ENCODE results near the gene RHOBTB3.
A peak's percentile ranks its signal among the peaks of the same experiment; 100 is the strongest.

RHOBTB3 gene

DNA sequence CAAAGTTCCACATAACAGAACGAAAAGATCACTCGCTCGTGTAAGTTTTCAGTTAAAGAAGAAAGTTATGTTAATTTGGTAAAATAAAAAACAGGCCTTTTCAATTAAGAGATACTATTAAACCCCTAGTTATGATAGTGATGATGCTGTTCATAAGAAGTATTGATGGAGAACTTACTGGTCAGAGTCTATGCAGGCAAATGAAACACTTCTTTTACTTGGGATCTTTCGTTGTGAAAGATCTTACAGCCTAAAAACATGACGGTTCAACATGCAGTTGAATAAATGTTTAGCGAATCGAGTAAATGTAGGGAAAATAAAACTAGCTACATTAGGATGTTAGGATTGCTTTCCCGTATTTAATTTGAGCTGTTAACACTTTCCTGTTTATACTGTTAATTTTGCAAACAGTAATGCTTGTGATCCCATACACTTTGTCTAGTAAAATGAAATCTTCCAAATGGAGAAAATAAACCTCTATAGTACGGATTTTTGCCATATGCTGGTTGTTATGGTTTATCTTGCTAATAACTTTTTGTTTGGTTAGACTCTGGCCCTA lies 2.0 kb downstream of the RHOBTB3 start:
- DNase-seq, result no peak

DNA sequence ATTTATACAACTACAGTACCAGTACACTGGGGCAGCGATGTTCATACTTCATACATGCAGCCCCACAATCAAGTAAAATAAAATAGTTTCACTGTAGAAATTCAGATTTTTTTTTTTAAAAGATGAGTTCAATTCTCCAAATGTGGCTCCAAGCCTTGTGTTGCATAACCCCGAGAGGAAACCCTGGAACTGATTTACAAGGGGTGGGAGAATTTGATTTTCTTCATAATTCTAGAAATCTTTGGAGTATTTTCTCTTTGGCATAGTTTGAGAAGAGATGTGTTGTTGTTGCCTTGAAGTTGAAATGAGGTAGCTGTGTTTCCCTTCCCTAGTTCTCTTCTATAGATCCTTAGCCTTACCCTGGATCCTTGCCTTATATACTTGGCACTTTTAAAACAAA lies 3.1 kb downstream of the RHOBTB3 start:
- no peak for DNase-seq

DNA sequence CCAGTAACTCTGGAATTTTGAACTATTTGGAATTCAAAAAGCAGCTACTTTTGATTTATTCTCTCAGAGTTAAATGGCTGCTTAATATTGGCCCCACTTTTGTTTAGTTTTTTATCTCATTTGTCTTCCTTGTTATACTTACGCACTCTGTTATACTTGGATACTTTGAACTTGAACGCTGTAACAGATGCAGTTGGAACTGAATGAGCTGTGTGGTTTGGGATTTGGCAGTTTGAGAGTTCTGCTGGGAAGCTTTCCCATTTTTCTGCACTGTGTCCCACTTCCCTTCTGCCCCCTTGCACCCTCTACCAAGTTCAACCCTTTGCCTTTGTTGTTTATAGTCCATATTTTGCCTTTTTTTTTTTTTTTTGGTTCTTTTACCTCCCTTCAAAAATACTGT lies 3.8 kb downstream of the RHOBTB3 start:
- no peak for DNase-seq

DNA sequence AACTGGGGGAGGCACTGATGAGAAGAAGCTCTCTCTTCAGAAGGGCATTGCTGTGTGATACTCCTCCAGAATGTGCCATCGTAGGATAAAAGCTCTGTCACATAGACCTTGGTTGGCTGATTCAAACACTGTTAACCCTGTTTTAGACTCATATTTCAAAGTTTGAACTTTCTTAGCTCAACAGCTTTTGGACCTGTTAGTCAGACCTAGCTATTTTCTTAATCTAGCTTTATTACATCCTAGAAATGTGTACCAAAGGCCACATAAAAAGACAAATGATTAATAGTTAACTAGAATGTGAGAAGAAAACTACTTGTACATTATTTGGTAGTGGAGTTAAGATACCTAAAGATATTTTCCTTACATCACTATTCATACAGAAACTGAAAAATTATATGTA lies 4.3 kb downstream of the RHOBTB3 start:
- no peak for DNase-seq

DNA sequence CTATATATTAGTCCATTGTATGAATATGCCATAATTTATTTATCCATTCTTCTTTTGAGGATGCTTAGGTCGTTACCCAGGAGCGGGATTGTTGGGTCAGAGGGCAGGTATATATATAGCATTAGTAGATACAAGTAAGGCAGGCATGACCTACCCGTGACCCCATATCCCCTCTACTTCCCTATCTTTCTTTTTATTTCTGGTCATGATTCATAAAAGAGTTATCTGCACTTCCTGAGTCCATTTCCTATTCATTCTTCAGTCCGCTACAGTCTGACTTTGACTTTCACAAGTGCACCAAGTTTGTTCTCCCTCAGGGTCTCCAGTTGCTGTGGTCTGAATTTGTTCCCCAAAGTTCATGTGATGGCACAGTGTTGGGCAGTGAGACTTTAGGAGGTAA lies 6.9 kb downstream of the RHOBTB3 start:
- no peak for DNase-seq

DNA sequence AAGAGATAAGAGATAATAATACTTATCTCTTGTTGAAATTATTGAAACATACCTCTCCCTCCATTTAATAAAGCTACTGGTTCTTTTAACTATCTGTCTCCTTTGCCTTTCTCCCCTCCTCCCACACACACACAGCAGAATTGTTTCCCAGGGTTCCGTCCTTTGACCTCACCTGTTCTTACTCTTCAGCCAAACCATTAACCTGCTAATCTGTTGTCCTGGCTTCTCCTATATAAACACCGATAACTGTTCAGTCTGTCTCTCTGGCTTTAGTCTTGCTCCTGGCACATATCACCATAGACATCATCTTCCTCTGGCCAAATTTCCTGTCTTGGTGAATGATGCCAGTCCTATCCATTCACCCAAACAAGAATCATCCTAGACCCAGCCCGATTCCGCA lies 7.7 kb downstream of the RHOBTB3 start:
- no peak for DNase-seq

DNA sequence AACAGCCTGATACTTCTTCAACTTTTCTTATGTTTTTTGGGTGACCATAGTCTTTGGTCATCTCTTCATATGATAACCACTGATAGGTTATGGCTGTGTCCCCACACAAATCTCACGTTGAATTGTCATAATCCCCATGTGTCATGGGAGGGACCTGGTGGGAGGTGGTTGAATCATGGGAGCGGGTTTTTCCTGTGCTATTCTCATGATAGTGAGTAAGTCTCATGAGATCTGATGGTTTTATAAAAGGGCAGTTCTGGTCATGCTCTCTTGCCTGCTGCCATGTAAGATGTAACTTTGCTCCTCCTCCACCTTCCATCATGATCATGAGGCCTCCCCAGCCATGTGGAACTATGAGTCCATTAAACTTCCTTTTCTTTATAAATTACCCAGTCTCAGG lies 8.7 kb downstream of the RHOBTB3 start:
- DNase-seq, result no peak

DNA sequence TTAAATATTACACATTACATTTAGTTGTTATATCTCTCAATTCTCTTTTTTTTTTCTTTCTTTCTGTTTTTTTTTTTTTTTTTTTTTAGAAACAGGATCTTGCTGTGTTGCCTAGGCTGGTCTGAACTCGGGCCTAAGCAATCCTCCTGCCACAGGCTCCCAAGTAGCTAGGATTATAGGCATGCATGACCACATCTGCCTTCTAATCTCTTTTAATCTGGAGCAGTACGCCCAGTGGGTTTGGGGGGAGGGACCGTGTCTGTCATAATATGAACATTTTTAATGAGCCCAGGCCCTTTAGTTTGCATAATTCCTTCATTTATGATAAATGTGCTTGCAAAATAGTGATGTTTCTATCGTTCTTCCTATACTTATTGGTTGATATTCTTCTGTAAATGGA lies 10.3 kb downstream of the RHOBTB3 start:
- DNase-seq, result no peak

DNA sequence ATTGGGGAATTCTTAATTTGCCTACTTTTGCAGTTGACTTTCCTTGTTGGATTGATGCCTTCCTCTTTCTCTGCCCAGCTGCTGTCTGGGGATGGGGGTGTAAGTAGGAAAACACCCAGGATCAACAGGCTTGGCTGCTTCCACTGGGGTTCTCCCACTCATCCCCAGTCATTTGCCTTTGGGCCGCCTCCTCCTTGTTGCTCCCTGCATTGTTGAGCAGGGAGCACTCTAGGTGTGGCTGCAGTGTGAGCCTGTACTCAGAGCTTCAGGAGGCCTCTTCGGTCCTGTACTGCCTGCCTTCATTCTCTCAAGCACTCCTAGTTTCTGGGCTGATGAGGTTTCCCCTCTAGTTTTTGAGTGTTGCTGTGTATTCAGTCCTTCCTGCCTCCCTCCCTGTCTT lies 12.1 kb downstream of the RHOBTB3 start:
- no peak for DNase-seq

DNA sequence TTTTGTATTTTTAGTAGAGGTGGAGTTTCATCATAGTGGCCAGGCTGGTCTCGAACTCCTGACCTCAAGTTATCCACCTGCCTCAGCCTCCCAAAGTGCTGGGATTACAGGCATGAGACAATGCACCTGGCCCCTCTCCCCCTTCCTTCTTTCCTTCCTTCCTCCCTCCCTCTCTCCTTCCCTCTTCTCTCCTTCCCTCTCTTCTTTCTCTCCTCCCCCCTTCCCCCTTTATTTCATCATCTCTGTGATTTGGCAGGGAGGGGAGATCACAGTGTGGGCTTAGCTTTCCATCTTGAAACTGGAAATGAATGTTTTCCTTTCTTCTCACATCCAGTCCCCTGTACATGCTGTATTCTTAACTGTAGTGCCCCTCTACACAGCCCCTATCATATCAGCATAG lies 12.7 kb downstream of the RHOBTB3 start:
- no peak for DNase-seq

DNA sequence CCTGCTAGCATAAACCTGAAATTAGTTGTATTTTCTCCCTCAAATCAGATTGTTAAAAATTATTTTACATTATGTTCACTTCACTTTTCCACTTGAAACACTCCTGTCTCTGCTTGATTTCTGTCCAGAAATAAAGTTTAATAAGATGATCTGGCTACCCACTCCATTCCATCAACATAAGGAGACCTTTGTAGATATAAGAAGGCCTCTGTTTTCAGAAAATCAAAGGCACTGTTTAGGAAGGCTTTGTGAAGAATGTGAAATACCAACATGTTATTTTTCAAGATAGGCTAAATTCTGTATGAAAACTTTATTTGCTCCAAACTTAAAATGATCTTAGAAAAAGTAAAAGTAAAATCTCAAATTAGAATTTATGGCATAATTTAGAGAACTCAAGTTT lies 15.1 kb downstream of the RHOBTB3 start:
- no peak for DNase-seq

DNA sequence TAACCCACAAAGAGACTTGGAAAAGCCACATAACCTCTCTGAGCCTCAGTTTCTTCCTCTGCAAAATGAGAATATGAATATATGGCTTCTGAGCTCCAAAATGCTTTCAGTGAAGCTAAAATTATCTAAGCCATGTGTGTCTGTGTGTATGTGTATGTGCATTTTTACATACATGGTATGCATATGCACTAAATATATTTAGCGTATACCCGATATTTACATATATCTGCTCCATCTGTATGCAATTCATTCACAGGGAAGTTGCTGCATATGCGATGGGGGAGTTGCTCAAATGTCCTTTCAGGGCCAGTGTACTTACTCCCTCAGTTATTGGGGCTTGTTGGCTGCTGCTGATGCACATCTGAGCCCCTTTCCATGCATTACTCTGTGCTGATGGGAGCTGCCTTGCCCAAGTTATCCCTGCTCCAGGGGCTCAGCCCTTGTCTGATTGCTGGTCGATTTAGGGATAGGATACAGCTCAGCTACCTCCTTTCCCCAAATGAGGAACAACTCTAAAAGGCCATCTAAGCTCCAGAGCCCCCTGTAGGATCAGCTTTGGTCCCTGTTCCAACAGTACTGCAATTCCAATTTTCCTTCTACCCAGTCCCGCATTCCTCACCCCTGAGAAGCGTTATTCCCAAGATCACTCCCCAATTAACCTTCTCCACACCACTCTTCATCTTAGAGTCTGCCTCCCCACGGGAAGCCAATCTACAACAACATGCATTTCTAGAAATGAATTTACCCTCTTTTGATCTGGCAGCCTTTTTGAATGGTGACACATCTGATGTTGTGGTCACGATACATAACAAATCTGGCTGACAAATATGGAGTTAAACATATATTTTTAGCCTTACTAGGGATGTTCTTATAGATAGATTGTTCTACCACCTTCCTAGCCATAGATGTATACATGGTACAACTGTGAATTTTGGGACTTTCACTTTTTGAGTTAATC lies 15.9 kb downstream of the RHOBTB3 start:
- peak in 1 of 5 donors; percentile 38 for DNase-seq

DNA sequence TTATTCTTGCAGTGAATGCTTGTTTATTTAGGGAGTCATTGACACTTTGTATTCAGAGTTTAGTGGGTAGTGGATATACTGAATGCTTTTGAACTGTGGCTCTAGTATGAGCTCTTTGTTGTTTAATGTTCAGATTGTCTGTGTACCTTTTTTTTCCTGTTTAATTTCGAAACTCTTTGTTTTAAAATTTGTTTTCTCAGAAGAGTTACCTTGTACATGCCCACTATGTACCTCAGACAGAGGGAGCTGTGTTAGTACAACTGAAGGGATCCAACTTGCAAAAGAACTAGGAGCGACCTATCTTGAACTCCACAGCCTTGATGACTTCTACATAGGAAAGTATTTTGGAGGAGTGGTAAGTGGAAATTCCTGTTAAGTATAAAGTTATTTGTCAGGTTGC lies 17.0 kb downstream of the RHOBTB3 start:
- DNase-seq, result no peak

DNA sequence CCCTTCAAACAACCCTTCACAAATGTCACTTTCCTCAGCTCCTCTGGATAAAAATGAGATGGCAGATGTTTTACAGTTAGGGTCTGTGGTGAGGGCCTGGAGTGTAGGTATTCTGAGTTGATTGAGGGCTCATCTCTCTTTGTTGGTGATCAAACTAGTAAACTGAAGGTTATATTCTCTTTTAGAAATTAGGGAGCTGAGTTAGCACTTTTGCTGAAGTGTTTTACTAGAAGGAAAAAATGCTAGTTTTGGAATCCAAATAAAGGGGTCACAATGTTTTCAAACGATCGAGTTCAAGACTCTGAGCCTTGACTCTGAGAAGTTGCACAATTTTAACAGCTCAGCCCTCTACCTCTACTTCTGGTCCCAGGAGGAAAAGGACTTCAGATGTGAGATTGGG lies 23.4 kb downstream of the RHOBTB3 start:
- no peak for DNase-seq

DNA sequence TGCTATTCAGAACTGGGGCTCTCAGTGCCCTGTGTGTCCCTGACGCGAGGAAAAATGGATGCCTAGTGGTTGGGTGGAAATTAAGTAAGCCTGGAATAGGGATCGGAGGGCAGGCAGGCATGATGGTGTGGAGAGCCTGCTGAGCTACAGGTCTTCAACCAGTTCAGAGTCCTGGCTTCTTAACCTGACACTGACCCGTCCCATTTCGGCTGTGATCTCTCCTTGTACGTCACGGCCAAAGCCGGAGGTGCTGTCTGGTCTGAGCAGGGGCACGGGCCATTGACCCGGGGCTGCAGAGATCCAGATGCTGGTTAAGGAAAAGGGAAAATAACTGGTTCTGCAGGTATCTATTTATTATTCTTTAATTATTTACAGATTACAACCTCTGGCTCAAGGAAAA lies 27.9 kb downstream of the RHOBTB3 start:
- no peak for DNase-seq

DNA sequence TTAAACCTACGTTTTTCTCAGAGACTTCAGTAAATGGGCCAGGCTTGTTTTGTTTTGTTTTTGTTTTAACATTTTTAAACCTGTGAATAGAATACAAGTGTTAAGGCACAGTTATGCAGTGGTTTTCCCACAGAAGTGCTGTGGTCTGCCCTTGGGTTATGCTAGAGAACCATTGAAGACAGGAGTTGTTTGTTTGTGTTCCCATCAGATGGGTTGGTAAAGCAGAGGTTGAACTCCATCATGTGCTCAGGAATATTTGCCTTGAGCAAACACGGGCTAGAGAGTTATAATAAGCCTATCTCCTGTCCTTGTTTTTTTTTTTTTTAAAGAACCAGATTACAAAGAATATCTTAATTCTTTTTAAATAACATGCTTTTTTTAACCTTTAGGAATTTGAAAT lies 28.5 kb downstream of the RHOBTB3 start:
- DNase-seq, result no peak

DNA sequence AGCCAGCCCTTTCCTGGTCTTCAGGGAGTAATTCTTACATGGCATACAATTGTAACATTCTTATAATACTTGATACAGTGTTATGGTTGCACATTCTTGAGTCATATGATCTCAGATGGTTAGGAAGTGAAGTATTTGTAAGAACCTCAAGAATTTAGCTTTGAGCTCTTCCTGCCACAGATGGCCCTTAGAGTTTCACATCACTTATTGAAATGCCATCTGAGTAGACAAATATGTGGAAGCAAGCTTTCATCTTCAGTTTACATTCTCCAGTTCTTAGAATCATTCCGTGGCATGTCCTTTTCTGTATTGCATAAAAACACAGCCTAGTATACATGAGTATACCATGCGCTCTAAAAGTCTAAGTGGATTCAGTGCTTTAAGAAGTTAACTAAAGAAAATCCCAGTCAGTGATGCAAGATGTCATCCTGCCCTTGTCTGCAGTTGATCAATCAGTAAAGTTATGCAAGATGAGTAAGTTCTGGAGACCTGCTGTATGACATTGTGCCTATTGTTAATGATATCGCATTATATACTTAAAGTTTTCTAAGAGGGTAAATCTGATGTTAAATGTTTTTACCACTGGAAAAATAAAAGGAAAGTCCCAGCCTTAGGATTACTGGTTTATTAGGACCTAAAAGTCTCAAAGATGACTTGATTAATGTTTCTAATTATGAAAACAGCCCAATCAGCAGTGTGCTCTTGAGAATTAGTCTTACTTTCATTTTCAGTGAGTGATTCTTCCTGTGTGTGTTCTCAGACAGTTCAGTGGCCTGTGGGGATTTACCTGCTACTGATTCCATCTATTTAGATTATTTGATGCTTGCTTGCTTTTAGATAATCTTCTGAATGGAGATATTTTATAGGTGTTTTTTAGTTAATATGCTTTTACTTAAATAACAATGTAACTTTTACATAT lies 29.4 kb downstream of the RHOBTB3 start:
- peak in 1 of 5 donors; percentile 74 for DNase-seq

DNA sequence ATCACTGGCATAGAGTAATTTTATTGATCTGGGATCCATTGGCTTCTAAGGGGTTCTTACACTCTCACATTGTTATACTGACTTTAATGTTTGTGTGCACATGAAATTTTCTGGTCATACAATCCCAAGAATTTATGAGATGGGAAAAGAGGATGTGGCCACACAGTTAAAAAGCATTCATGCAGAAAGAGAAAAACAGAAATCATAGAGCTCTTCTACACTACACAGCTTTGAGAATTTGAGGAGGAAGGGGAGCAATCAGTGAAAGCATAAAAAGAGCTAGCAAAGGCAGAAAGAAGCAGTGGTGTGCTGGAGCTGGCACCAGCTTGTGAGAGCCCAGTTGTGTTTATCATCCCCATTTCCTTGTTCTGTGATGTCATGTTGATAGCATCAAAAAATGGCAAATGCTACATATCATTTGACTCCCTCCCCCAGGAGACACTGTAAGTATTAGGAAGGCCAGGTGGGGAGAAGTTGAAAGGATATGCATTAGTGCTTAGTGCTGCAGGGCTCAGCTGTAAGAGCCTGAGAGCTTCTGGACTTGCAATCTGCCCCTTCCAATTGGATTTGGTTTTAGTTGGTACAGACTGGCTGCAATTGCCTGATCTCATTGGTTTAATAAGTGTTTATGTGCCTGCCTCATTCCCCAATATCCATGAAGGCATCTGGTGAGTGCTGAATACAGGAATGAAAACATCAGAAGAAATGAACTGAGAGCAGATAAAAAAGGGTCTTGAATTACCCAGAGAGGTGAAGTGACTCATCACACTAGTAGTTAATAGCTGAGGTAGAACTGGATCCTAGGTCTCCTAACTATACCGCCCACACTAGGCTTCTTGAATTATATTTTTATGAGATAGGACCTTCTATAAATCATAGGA lies 30.9 kb downstream of the RHOBTB3 start:
- no peak for DNase-seq

DNA sequence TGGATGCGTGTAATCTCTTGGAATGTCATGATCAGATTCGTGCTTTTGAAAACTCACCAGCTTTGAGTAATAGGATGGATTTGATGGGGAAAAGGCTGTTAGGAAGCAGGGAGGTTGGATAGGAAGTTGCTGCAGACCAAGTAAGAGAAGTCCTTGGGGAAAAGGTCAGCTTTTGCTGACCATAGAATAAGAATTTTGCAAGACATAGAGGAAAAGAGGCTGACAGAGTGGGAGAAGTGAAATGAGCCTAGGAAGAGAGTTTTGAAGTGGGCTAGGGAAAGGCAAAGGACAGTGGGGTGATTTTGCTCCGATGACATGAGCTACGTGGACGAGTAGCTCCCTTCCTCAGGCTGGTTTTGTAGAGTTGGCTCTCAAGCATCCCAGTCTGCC lies 31.5 kb downstream of the RHOBTB3 start:
- no peak for DNase-seq

DNA sequence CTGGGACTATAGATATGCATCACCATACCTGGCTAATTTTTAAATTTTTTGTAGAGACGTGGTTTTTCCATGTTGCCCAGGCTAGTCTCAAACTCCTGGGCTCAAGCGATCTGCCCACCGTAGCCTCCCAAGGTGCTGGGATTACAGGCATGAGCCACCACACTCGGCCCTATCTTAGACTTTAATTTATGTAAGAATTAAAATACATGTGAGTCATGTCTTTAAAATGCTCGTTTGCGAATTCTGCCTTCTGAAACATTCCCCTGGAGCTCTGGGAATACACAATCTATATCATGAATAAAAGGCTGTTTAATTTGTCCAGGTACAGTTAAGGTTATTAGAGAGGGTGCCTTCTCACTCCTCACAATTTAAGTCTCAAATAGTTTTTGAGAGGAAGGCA lies 32.8 kb downstream of the RHOBTB3 start:
- DNase-seq, result no peak

DNA sequence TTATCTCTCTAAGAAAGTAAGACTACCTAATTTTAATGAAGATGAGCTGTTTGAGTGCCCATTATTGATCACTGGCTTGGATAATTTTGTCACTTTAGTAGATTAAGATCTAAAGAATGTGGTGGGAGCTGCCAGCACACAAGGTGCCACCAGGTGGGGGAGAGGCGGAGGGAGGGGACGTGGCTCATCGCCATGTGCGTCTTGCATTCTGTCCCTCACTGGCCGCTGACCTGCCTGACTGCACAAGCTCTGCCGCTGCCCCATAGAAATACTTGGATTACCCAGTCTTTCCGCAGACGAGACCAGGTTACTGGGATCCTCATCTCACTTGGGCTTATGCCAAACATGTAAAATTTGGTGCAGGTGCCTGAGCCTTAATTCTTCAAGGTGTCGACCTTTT lies 37.6 kb downstream of the RHOBTB3 start:
- DNase-seq, result no peak

Data from T-helper 1 cell (primary cell).